GM12878 (cell line): Measurements from ENCODE around the gene RAPGEF4. TPM values are rescaled to one million over a fixed set of nuclear protein-coding genes. Genes with fewer than 3 reads are reported as not detected.

Experiments
- ATAC-seq: fragments of 200-7000 bp; cut with Tn5 transposase; 3 replicates; pipeline ENCODE4 v1.9.1; 2020; ENCODE audit warnings: mild to moderate bottlenecking, moderate library complexity
- BruUV-seq: library from RNA; stranded (reverse); fragments of 400-500 nt; replicated peaks from 2 replicates; lab custom pipeline; 2021; lab: Mats Ljungman, UMichigan
- CTCF ChIA-PET: fragments of 300-600 bp; sonication (Branson Sonifier 250); formaldehyde crosslinking; extraction: SDS; loops from one replicate; lab custom pipeline; 2021; ENCODE audit warnings: inconsistent platforms; lab: Yijun Ruan, JAX
- POLR2A ChIA-PET: fragments of 350-600 bp; formaldehyde crosslinking; extraction: SDS; loops from one replicate; lab custom pipeline; 2021; ENCODE audit warnings: inconsistent platforms; lab: Charles Lee
- RAD21 ChIA-PET: fragments of 300-600 bp; sonication (Branson Sonifier 250); formaldehyde crosslinking; loops from one replicate; lab custom pipeline; 2023; ENCODE audit warnings: antibody characterized with exemption; ENCODE audit not compliant: unreplicated experiment; lab: Charles Lee
- SMC1A ChIA-PET: fragments of 300-600 bp; sonication (Branson Sonifier 250); formaldehyde crosslinking; loops from one replicate; lab custom pipeline; 2023; ENCODE audit not compliant: unreplicated experiment, uncharacterized antibody; lab: Charles Lee
- DNase-seq: peaks from one replicate; pipeline ENCODE4 v3.0.0-alpha.2; 2011; ENCODE audit warnings: low read depth, low spot score
- FAIRE-seq: peaks from 3 replicates; lab custom pipeline; 2011; peaks lifted over from hg19 to GRCh38; lab: Jason Lieb, UNC
- H2AFZ ChIP-seq: 2 replicates; pipeline ENCODE4 v1.6.0; 2011; ENCODE audit warnings: low read depth, low read length, control low read depth; ENCODE audit not compliant: control insufficient read depth
- H3K27ac ChIP-seq: 2 replicates; pipeline ENCODE4 v1.5.1; 2011; ENCODE audit warnings: control low read depth; ENCODE audit not compliant: control insufficient read depth, insufficient read depth
- H3K27me3 ChIP-seq, 2 experiments: replicated peaks in 1 of 2; 2 replicates each; pipeline versions ENCODE4 v1.6.0 to v1.6.1; 2011; ENCODE audit warnings: low read length in 1 of 2; ENCODE audit not compliant: control insufficient read depth in 2 of 2, insufficient read depth in 2 of 2
- H3K36me3 ChIP-seq, 2 experiments: 2 replicates each; pipeline ENCODE4 v1.5.1; 2011; ENCODE audit warnings: low read length in 1 of 2; ENCODE audit not compliant: control insufficient read depth in 2 of 2, insufficient read depth in 2 of 2
- H3K4me1 ChIP-seq: 2 replicates; pipeline ENCODE4 v1.6.1; 2011; ENCODE audit warnings: mild to moderate bottlenecking, low read length, moderate library complexity, mixed read lengths; ENCODE audit not compliant: control insufficient read depth, insufficient read depth
- H3K4me2 ChIP-seq: 2 replicates; pipeline ENCODE4 v1.6.0; 2011; ENCODE audit warnings: control low read depth; ENCODE audit not compliant: control insufficient read depth, insufficient read depth
- H3K4me3 ChIP-seq: fragments of 200-600 bp; sonication (generic); 2 replicates; pipeline ENCODE4 v1.5.1; 2016
- H3K79me2 ChIP-seq: 2 replicates; pipeline ENCODE4 v1.6.0; 2011; ENCODE audit warnings: low read length; ENCODE audit not compliant: control insufficient read depth, insufficient read depth
- H3K9ac ChIP-seq: 2 replicates; pipeline ENCODE4 v1.8.0; 2011; ENCODE audit warnings: low read length, control low read depth, mixed read lengths; ENCODE audit not compliant: control insufficient read depth, insufficient read depth
- H3K9me3 ChIP-seq: replicated peaks from 3 replicates; pipeline ENCODE4 v1.5.1; 2011; ENCODE audit warnings: mild to moderate bottlenecking, low read length; ENCODE audit not compliant: control insufficient read depth, insufficient read depth
- H4K20me1 ChIP-seq: 2 replicates; pipeline ENCODE4 v1.6.0; 2011; ENCODE audit not compliant: control insufficient read depth, insufficient read depth
- BCLAF1 ChIP-seq: fragments of 450-650 bp; IDR thresholded peaks from 2 replicates; pipeline ENCODE4 v1.6.1; 2017; ENCODE audit warnings: antibody characterized with exemption, mild to moderate bottlenecking, moderate library complexity
- CREB1 ChIP-seq: IDR thresholded peaks from 2 replicates; pipeline ENCODE4 v1.6.1; 2012; ENCODE audit warnings: low read depth, mild to moderate bottlenecking, inconsistent platforms
- E2F4 ChIP-seq: IDR thresholded peaks from 2 replicates; pipeline ENCODE4 v1.6.1; 2012; ENCODE audit warnings: low read depth, low read length, improper control_type of control experiment
- HDAC6 ChIP-seq: fragments of 200-600 bp; sonication (generic); IDR thresholded peaks from one replicate; pipeline ENCODE4 v1.8.0; 2017; ENCODE audit warnings: antibody characterized with exemption; ENCODE audit not compliant: unreplicated experiment
- MAX ChIP-seq: IDR thresholded peaks from 2 replicates; pipeline ENCODE4 v1.6.1; 2012; ENCODE audit warnings: low read depth, low read length, improper control_type of control experiment
- MYB ChIP-seq: fragments of 150-350 bp; IDR thresholded peaks from 2 replicates; pipeline ENCODE4 v1.6.1; 2014; ENCODE audit warnings: mild to moderate bottlenecking, low read depth, low read length, borderline replicate concordance
- RAD51 ChIP-seq: fragments of 450-650 bp; IDR thresholded peaks from 2 replicates; pipeline ENCODE4 v1.6.1; 2016; ENCODE audit warnings: moderate library complexity, mild to moderate bottlenecking, inconsistent platforms
- RCOR1 ChIP-seq: conservative IDR thresholded peaks from 2 replicates; pipeline ENCODE4 v1.6.1; 2012; ENCODE audit warnings: low read depth, low read length, improper control_type of control experiment
- SMC3 ChIP-seq: IDR thresholded peaks from 2 replicates; pipeline ENCODE4 v1.6.1; 2011; ENCODE audit warnings: low read length, improper control_type of control experiment, borderline replicate concordance
- USF2 ChIP-seq: IDR thresholded peaks from 2 replicates; pipeline ENCODE4 v1.6.1; 2011; ENCODE audit warnings: low read depth, low read length, improper control_type of control experiment, borderline replicate concordance
- ZNF687 ChIP-seq: fragments of 450-650 bp; IDR thresholded peaks from 2 replicates; pipeline ENCODE4 v1.6.1; 2017; ENCODE audit warnings: mild to moderate bottlenecking, moderate library complexity
- ZSCAN29 ChIP-seq: fragments of 450-650 bp; IDR thresholded peaks from 2 replicates; pipeline ENCODE4 v1.6.1; 2017; ENCODE audit warnings: mild to moderate bottlenecking, moderate library complexity
- ZZZ3 ChIP-seq: IDR thresholded peaks from 2 replicates; pipeline ENCODE4 v1.6.1; 2011; ENCODE audit warnings: low read depth; ENCODE audit not compliant: control insufficient read depth, insufficient read length
- whole genome bisulfite sequencing: methylation state at CpG from one replicate; pipeline ENCODE4 v1.1.6; 2016; ENCODE audit warnings: low lambda C conversion rate; ENCODE audit not compliant: insufficient replicate concordance, insufficient coverage; ENCODE audit errors: missing lambda C conversion rate; 5-methylcytosine and 5-hydroxymethylcytosine counted together
- in situ Hi-C: fragments of 300-500 bp; cut with MboI; formaldehyde crosslinking; loops from 9 replicates; pipeline ENCODE4 v1.14.3; 2018; ENCODE audit warnings: mixed read lengths
- intact Hi-C: fragments of 100-400 bp; cut with micrococcal nuclease; formaldehyde crosslinking; loops from one replicate; pipeline ENCODE4 v1.14.2; 2022; ENCODE audit not compliant: unreplicated experiment
- polyA plus RNA-seq, 11 experiments: library from polyadenylated mRNA; depleted of rRNA in 4 of 11; unstranded in 6 of 11; stranded (reverse) in 5 of 11; fragments of >200 nt; fragmentation: Nextera tagmentation in 4 of 11; fragmentation: Illumina TruSeq in 1 of 11; extraction: Ambion mirVana in 4 of 11; extraction: Trizol in 1 of 11; gene quantifications; 1 replicate in 1 of 11; 2 replicates in 10 of 11; pipeline versions ENCODE4 v1.2.1 to v1.2.3, GENCODE V29; 2011 to 2016; ENCODE audit warnings: inconsistent platforms in 2 of 11, missing spikeins in 2 of 11, low read depth in 1 of 11
- total RNA-seq, 4 experiments: library from RNA; depleted of rRNA in 3 of 4; stranded (reverse); fragments of >200 nt in 3 of 4; fragmentation: Illumina TruSeq in 1 of 4; extraction: Trizol in 1 of 4; gene quantifications; 2 replicates each; pipeline versions ENCODE4 v1.2.1 to v1.2.3, GENCODE V29; 2013 to 2021

Gene RAPGEF4
- total and polyA plus RNA-seq, 10 of the 15 experiments (the other 5 are each of a cell fraction or from before 2014, with no cell fraction given) = 0.18 TPM; not detected in 8

- 28% methylated on average over 2 of the region's 2 CpGs for WGBS
- no peak overlapping the region for H3K27ac ChIP-seq
- no peaks in the 10 kb centered on the region for H3K79me2 ChIP-seq
- FAIRE-seq = no peak
- in situ Hi-C loops (no loop called here), intact Hi-C loops (no loop called here)
- no peaks in the 10 kb centered on the region for H3K4me1 ChIP-seq
- no peak overlapping the region for H3K4me3 ChIP-seq
- no peaks in the 10 kb centered on the region for H3K9me3 ChIP-seq
- no peak overlapping the region for H3K4me2 ChIP-seq
- H3K9ac ChIP-seq = no peak overlapping the region
- no peak for DNase-seq
- ChIA-PET RAD21 (no interaction called here), CTCF (no interaction called here), SMC1A (no interaction called here), POLR2A (no interaction called here)
- H3K27me3 ChIP-seq = peaks cover 0 to 7% of the 10 kb centered on the region in 2 experiments; a peak in 1 of 4 replicates
- no peak overlapping the region for H2AFZ ChIP-seq
- no peaks in the 10 kb centered on the region for H3K36me3 ChIP-seq
- no peak for ATAC-seq
- BruUV-seq = no TSS peak
- H4K20me1 ChIP-seq = no peaks in the 10 kb centered on the region
- TF ChIP-seq ZSCAN29 (no peak), ZZZ3 (no peak), SMC3 (no peak), RAD51 (no peak), USF2 (no peak), HDAC6 (no peak), CREB1 (no peak), E2F4 (no peak), ZNF687 (no peak), MAX (no peak), RCOR1 (no peak), MYB (no peak), BCLAF1 (no peak)
Measured at GRCh38 chr2:172998547-172999272, 263.1 kb downstream of the RAPGEF4 start.
